ENCODE measurements around the gene COL6A5. TPM values are rescaled to one million over a fixed set of nuclear protein-coding genes. Genes with fewer than 3 reads are reported as not detected.

COL6A5 gene
- total and polyA plus RNA-seq, 9 of the 15 experiments (the other 6 are each of a cell fraction or from before 2014, with no cell fraction given) = 1.5 to 9.7 (median 5.6) TPM

DNA sequence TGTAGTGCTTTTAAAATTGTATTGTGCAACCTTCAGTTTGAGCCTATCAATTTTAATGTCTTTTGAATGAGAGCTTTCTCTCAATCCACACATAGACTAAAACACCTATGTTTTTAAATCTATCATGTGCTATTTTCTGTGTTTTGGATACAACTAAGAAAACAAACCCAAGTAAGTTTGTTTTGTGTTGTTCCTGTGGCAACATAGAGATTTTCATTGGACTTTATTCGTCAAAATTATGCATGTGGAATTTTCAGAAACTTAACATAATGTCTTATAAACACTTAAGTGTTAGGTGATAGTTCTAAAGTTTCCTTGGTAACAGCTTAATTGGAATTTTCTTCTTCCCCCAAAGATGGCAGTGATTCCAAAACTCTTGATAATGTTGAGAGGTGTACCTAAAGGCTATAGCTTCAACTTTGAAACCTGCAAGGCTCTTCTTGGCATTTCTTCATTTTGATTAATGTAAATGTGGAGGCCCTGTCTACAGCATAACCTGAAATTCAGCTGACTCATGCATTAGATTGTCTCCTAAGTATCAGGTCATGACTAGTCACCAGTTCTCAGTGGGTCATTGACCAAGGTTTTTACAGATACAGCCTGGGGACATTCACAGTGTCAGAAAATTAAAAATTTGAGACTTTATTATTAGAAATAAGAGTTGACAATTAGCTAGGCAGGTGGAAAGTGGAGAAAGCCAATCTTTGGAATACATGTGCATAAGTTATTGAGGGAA lies 44.4 kb downstream of the COL6A5 start (continued):
- TF ChIP-seq MAFG (tag; conservative IDR thresholded peaks at IDR 0.05) (peak; percentile 97), SNIP1 (IDR thresholded peaks at IDR 0.05; ENCODE audit: low read depth) (no peak), ZNF23 (CRISPR knock-in tag; IDR thresholded peaks at IDR 0.05) (no peak), KLF6 (CRISPR knock-in tag; IDR thresholded peaks at IDR 0.05; ENCODE audit: borderline replicate concordance) (no peak), CSDE1 (IDR thresholded peaks at IDR 0.05) (no peak), NFE2 (IDR thresholded peaks at IDR 0.05; ENCODE audit: low read depth) (peak; percentile 94), MAFK (IDR thresholded peaks at IDR 0.05; ENCODE audit: low read length) (peak; percentile 90), NR2C2 (CRISPR knock-in tag; IDR thresholded peaks at IDR 0.05) (no peak), NR2C2 (tag; IDR thresholded peaks at IDR 0.05) (peak; percentile 35; the same call in 1 of the 2 replicates), ZNF212 (CRISPR knock-in tag; IDR thresholded peaks at IDR 0.05) (no peak), SMARCA4 (IDR thresholded peaks at IDR 0.05) (0 out of 2 replicates have a peak, but pooled peaks have one; percentile 58), BACH1 (tag; IDR thresholded peaks at IDR 0.05) (peak; percentile 87), EP300 (IDR thresholded peaks at IDR 0.05; ENCODE audit: low read length) (peak; percentile 15; the same call in 1 of the 2 replicates), FOXJ2 (tag; IDR thresholded peaks at IDR 0.05) (0 out of 2 replicates have a peak, but pooled peaks have one; percentile 59)
- TF ChIP-seq, protein P1, sequence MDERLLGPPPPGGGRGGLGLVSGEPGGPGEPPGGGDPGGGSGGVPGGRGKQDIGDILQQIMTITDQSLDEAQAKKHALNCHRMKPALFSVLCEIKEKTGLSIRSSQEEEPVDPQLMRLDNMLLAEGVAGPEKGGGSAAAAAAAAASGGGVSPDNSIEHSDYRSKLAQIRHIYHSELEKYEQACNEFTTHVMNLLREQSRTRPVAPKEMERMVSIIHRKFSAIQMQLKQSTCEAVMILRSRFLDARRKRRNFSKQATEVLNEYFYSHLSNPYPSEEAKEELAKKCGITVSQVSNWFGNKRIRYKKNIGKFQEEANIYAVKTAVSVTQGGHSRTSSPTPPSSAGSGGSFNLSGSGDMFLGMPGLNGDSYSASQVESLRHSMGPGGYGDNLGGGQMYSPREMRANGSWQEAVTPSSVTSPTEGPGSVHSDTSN (CRISPR knock-in tag; IDR thresholded peaks at IDR 0.05; ENCODE audit: low read depth) = no peak
- TF ChIP-seq, protein P1 (tag; conservative IDR thresholded peaks at IDR 0.05; ENCODE audit: low read depth) = peak; percentile 75
- TF ChIP-seq, protein P2, sequence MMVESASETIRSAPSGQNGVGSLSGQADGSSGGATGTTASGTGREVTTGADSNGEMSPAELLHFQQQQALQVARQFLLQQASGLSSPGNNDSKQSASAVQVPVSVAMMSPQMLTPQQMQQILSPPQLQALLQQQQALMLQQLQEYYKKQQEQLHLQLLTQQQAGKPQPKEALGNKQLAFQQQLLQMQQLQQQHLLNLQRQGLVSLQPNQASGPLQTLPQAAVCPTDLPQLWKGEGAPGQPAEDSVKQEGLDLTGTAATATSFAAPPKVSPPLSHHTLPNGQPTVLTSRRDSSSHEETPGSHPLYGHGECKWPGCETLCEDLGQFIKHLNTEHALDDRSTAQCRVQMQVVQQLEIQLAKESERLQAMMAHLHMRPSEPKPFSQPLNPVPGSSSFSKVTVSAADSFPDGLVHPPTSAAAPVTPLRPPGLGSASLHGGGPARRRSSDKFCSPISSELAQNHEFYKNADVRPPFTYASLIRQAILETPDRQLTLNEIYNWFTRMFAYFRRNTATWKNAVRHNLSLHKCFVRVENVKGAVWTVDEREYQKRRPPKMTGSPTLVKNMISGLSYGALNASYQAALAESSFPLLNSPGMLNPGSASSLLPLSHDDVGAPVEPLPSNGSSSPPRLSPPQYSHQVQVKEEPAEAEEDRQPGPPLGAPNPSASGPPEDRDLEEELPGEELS (CRISPR knock-in tag; IDR thresholded peaks at IDR 0.05; ENCODE audit: borderline replicate concordance) = no peak
- TF ChIP-seq, protein P3, sequence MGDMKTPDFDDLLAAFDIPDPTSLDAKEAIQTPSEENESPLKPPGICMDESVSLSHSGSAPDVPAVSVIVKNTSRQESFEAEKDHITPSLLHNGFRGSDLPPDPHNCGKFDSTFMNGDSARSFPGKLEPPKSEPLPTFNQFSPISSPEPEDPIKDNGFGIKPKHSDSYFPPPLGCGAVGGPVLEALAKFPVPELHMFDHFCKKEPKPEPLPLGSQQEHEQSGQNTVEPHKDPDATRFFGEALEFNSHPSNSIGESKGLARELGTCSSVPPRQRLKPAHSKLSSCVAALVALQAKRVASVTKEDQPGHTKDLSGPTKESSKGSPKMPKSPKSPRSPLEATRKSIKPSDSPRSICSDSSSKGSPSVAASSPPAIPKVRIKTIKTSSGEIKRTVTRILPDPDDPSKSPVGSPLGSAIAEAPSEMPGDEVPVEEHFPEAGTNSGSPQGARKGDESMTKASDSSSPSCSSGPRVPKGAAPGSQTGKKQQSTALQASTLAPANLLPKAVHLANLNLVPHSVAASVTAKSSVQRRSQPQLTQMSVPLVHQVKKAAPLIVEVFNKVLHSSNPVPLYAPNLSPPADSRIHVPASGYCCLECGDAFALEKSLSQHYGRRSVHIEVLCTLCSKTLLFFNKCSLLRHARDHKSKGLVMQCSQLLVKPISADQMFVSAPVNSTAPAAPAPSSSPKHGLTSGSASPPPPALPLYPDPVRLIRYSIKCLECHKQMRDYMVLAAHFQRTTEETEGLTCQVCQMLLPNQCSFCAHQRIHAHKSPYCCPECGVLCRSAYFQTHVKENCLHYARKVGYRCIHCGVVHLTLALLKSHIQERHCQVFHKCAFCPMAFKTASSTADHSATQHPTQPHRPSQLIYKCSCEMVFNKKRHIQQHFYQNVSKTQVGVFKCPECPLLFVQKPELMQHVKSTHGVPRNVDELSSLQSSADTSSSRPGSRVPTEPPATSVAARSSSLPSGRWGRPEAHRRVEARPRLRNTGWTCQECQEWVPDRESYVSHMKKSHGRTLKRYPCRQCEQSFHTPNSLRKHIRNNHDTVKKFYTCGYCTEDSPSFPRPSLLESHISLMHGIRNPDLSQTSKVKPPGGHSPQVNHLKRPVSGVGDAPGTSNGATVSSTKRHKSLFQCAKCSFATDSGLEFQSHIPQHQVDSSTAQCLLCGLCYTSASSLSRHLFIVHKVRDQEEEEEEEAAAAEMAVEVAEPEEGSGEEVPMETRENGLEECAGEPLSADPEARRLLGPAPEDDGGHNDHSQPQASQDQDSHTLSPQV (IDR thresholded peaks at IDR 0.05) = peak; percentile 78
- TF ChIP-seq, protein P4, sequence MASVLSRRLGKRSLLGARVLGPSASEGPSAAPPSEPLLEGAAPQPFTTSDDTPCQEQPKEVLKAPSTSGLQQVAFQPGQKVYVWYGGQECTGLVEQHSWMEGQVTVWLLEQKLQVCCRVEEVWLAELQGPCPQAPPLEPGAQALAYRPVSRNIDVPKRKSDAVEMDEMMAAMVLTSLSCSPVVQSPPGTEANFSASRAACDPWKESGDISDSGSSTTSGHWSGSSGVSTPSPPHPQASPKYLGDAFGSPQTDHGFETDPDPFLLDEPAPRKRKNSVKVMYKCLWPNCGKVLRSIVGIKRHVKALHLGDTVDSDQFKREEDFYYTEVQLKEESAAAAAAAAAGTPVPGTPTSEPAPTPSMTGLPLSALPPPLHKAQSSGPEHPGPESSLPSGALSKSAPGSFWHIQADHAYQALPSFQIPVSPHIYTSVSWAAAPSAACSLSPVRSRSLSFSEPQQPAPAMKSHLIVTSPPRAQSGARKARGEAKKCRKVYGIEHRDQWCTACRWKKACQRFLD (CRISPR knock-in tag; IDR thresholded peaks at IDR 0.05) = no peak; the same call in 1 of the 2 replicates

Data from K562 (cell line).